ENCODE measurements around the gene EIF2B5.

- TF ChIP-seq YY1 (IDR thresholded peaks at IDR 0.05; ENCODE audit: low read depth), result no peak
- no peak for TF ChIP-seq RAD21 (IDR thresholded peaks at IDR 0.05; ENCODE audit: low read depth)
- no peak for TF ChIP-seq REST (IDR thresholded peaks at IDR 0.05; ENCODE audit: low read depth)
- TF ChIP-seq MAX (IDR thresholded peaks at IDR 0.05), result no peak
- no peak for TF ChIP-seq CREB1 (IDR thresholded peaks at IDR 0.05; ENCODE audit: low read depth)
- no peak for TF ChIP-seq EP300 (IDR thresholded peaks at IDR 0.05; ENCODE audit: borderline replicate concordance)
- TF ChIP-seq USF1 (IDR thresholded peaks at IDR 0.05), result no peak
- TF ChIP-seq NFIC (IDR thresholded peaks at IDR 0.05), result no peak
- no peak for TF ChIP-seq FOXM1 (IDR thresholded peaks at IDR 0.05; ENCODE audit: borderline replicate concordance, low read depth)
- no peak for TF ChIP-seq CEBPB (IDR thresholded peaks at IDR 0.05)
These were observed 40.8 kb downstream of the EIF2B5 start for GRCh38 chr3:184175981-184176376.

All from Ishikawa (cell line).